Stomach (tissue), 4 donors: ENCODE results near the gene PSMD14.
"Not testable (repeated sequence)": the region's sequence is repeated elsewhere in the genome, so short reads cannot be mapped to it uniquely, and the experiment has no call there.

Experiments
- EP300 ChIP-seq: sonication (generic); formaldehyde crosslinking; IDR thresholded peaks from one replicate; pipeline ENCODE4 v1.6.1; 2017; ENCODE audit warnings: antibody characterized with exemption
- POLR2A ChIP-seq, 4 donors: fragments of 450-650 bp; IDR thresholded peaks; one replicate each; pipeline ENCODE4 v1.6.1; 2016; ENCODE audit warnings: antibody characterized with exemption in 4 of 4, control low read depth in 2 of 4, mild to moderate bottlenecking in 1 of 4, moderate library complexity in 1 of 4
- TF ChIP-seq, protein P1 (sequence below), 7 experiments: fragments of 450-650 bp in 4 of 7; fragments of 200-600 bp in 3 of 7; sonication (generic) in 3 of 7; IDR thresholded peaks; one replicate each; pipeline ENCODE4 v1.5.1; 2016 to 2019; ENCODE audit warnings: antibody characterized with exemption in 7 of 7, control low read depth in 2 of 7, mild to moderate bottlenecking in 1 of 7

DNA sequence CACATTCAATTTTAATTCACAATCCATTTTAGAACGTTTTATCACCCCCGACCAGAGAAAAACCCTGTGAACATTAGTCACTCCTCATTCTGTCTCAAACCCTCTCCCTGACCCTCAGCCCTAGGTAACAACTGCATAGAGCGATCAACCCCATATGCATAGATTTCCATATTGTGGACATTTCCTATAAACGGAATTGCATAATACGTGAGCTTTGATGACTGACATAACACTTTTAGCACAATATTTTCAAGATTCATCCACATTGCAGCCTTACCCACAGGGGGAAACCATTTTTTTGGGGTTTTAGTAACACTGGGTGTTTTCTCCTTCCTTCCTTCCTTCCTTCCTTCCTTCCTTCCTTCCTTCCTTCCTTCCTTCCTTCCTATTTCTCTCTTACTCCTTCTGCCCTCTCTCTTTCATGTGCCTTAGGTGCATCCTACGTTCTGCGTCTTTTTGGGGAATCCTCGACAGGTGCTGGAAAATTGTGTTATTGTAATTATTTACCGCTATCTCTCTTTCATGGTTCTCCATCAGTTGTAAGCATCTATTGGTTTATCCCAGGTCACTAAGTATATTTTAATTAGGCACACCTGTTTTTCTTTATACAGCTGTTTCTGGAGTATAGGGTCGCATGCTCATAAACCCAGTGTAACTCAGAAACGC, 29.5 kb upstream of the PSMD14 start:
- TF ChIP-seq, protein P1, sequence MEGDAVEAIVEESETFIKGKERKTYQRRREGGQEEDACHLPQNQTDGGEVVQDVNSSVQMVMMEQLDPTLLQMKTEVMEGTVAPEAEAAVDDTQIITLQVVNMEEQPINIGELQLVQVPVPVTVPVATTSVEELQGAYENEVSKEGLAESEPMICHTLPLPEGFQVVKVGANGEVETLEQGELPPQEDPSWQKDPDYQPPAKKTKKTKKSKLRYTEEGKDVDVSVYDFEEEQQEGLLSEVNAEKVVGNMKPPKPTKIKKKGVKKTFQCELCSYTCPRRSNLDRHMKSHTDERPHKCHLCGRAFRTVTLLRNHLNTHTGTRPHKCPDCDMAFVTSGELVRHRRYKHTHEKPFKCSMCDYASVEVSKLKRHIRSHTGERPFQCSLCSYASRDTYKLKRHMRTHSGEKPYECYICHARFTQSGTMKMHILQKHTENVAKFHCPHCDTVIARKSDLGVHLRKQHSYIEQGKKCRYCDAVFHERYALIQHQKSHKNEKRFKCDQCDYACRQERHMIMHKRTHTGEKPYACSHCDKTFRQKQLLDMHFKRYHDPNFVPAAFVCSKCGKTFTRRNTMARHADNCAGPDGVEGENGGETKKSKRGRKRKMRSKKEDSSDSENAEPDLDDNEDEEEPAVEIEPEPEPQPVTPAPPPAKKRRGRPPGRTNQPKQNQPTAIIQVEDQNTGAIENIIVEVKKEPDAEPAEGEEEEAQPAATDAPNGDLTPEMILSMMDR (IDR thresholded peaks at IDR 0.05): not testable (repeated sequence)
- TF ChIP-seq POLR2A (IDR thresholded peaks at IDR 0.05); EP300: not testable (repeated sequence)
